HEK293T (cell line): ENCODE data around the gene BTBD1.
"Not testable (repeated sequence)": the region's sequence is repeated elsewhere in the genome, so short reads cannot be mapped to it uniquely, and the experiment has no call there.

Experiments used
- CTCF ChIA-PET: fragments of 350-600 bp; formaldehyde crosslinking; extraction: SDS; loops from one replicate; lab custom pipeline; 2021; ENCODE audit warnings: antibody characterized with exemption, inconsistent platforms; lab: Yijun Ruan, JAX
- POLR2A ChIA-PET: fragments of 350-600 bp; formaldehyde crosslinking; extraction: SDS; loops from one replicate; lab custom pipeline; 2020; ENCODE audit warnings: antibody characterized with exemption, inconsistent platforms; lab: Yijun Ruan, JAX
- DNase-seq: peaks from one replicate; pipeline ENCODE4 v3.0.0; 2012; ENCODE audit warnings: mixed read lengths; ENCODE audit errors: extremely low spot score
- ARNT ChIP-seq: fragments of 450-650 bp; IDR thresholded peaks from 2 replicates; pipeline ENCODE4 v1.6.1; 2017; ENCODE audit warnings: mild to moderate bottlenecking
- BHLHE40 ChIP-seq: fragments of 450-650 bp; IDR thresholded peaks from 2 replicates; pipeline ENCODE4 v1.6.1; 2016; ENCODE audit warnings: mild to moderate bottlenecking, moderate library complexity, borderline replicate concordance
- CTBP1 ChIP-seq: fragments of 450-650 bp; IDR thresholded peaks from 2 replicates; pipeline ENCODE4 v1.6.1; 2016; ENCODE audit warnings: borderline replicate concordance
- ELF4 ChIP-seq: fragments of 450-650 bp; IDR thresholded peaks from 2 replicates; pipeline ENCODE4 v1.6.1; 2017; ENCODE audit warnings: antibody characterized with exemption
- FOXA1 ChIP-seq: fragments of 450-650 bp; IDR thresholded peaks from 2 replicates; pipeline ENCODE4 v1.6.1; 2016; ENCODE audit warnings: mild to moderate bottlenecking
- FOXK2 ChIP-seq: fragments of 450-650 bp; IDR thresholded peaks from 2 replicates; pipeline ENCODE4 v1.6.1; 2016; ENCODE audit warnings: mild to moderate bottlenecking
- FOXM1 ChIP-seq: fragments of 450-650 bp; IDR thresholded peaks from 2 replicates; pipeline ENCODE4 v1.6.1; 2017; ENCODE audit warnings: mild to moderate bottlenecking, borderline replicate concordance
- HDGF ChIP-seq: fragments of 450-650 bp; IDR thresholded peaks from 2 replicates; pipeline ENCODE4 v1.6.1; 2017; ENCODE audit warnings: antibody characterized with exemption, borderline replicate concordance
- L3MBTL2 ChIP-seq: fragments of 450-650 bp; conservative IDR thresholded peaks from 2 replicates; pipeline ENCODE4 v1.6.1; 2016; ENCODE audit warnings: mild to moderate bottlenecking
- LEF1 ChIP-seq: fragments of 450-650 bp; IDR thresholded peaks from 2 replicates; pipeline ENCODE4 v1.6.1; 2017; ENCODE audit warnings: mild to moderate bottlenecking, borderline replicate concordance
- NFRKB ChIP-seq: fragments of 450-650 bp; IDR thresholded peaks from 2 replicates; pipeline ENCODE4 v1.6.1; 2016; ENCODE audit warnings: mild to moderate bottlenecking, moderate library complexity
- PKNOX1 ChIP-seq: fragments of 450-650 bp; IDR thresholded peaks from 2 replicates; pipeline ENCODE4 v1.6.1; 2016
- SP1 ChIP-seq: fragments of 450-650 bp; IDR thresholded peaks from 2 replicates; pipeline ENCODE4 v1.6.1; 2017
- SUZ12 ChIP-seq: fragments of 450-650 bp; IDR thresholded peaks from 2 replicates; pipeline ENCODE4 v1.6.1; 2016; ENCODE audit warnings: mild to moderate bottlenecking
- TARDBP ChIP-seq: fragments of 450-650 bp; IDR thresholded peaks from 2 replicates; pipeline ENCODE4 v1.6.1; 2016
- ZNF384 ChIP-seq: fragments of 450-650 bp; IDR thresholded peaks from 2 replicates; pipeline ENCODE4 v1.6.1; 2016

The BTBD1 gene

GRCh38 chr15:83036253-83036652 is 30.8 kb downstream of the BTBD1 start:
- TF ChIP-seq HDGF (no peak), SP1 (no peak), NFRKB (no peak), SUZ12 (no peak), ARNT (no peak), ELF4 (no peak), CTBP1 (no peak), FOXA1 (no peak), L3MBTL2 (no peak), LEF1 (no peak), PKNOX1 (no peak), FOXM1 (no peak)
- ChIA-PET POLR2A (no interaction called here), CTCF (no interaction called here)
- DNase-seq, result no peak

- DNase-seq, CTCF ChIA-PET, POLR2A ChIA-PET: not testable (repeated sequence)
Observed at GRCh38 chr15:83031234-83031633, 35.8 kb downstream of the BTBD1 start.

- POLR2A ChIA-PET, result no interaction called here
- DNase-seq, result no peak
- CTCF ChIA-PET, result no interaction called here
- TF ChIP-seq ELF4 (no peak), LEF1 (no peak), ARNT (no peak), FOXM1 (no peak), BHLHE40 (no peak), TARDBP (no peak), CTBP1 (no peak), FOXA1 (no peak), FOXK2 (no peak), HDGF (no peak), L3MBTL2 (no peak), SUZ12 (no peak), SP1 (no peak), PKNOX1 (no peak), NFRKB (no peak)
Observed at GRCh38 chr15:83030021-83030420, 37.0 kb downstream of the BTBD1 start.

DNA sequence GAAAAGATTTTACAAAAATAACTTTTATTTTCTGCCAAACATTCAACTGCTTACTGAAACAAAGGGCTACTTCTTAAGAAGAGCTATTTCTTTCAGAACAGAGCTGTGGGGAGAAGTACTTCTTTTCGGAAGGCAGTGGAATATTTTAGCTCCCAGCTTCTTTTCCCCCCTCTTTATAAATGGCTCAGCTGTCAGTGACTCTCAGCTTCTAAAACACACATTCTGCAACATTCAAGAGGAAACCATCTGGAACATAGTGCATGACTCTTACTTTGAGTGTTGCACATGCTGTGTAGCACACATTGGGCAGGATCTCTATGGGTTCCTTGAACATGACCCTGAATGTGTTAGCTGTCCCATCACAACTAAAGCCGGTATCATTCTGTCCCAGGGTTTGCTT is 48.6 kb downstream of the BTBD1 start:
- ChIA-PET CTCF (no interaction called here), POLR2A (no interaction called here)
- no peak for DNase-seq
- no peak for TF ChIP-seq ZNF384
- no peak for TF ChIP-seq ARNT

GRCh38 chr15:83016906-83017305 is 50.1 kb downstream of the BTBD1 start:
- TF ChIP-seq L3MBTL2 (no peak), HDGF (no peak), FOXM1 (no peak)
- ChIA-PET CTCF (no interaction called here), POLR2A (no interaction called here)
- DNase-seq, result no peak

GRCh38 chr15:83015361-83015760 is 51.7 kb downstream of the BTBD1 start:
- POLR2A ChIA-PET, result no interaction called here
- CTCF ChIA-PET, result no interaction called here
- DNase-seq, result no peak
- TF ChIP-seq FOXK2, result no peak
- TF ChIP-seq HDGF, result no peak
- no peak for TF ChIP-seq TARDBP
- TF ChIP-seq FOXM1, result no peak
- no peak for TF ChIP-seq SUZ12
- TF ChIP-seq L3MBTL2, result no peak
- TF ChIP-seq LEF1, result no peak
- no peak for TF ChIP-seq ARNT
- TF ChIP-seq CTBP1, result no peak
- no peak for TF ChIP-seq PKNOX1
- no peak for TF ChIP-seq BHLHE40
- no peak for TF ChIP-seq ZNF384
- TF ChIP-seq FOXA1, result no peak
- TF ChIP-seq NFRKB, result no peak
- TF ChIP-seq SP1, result no peak

DNA sequence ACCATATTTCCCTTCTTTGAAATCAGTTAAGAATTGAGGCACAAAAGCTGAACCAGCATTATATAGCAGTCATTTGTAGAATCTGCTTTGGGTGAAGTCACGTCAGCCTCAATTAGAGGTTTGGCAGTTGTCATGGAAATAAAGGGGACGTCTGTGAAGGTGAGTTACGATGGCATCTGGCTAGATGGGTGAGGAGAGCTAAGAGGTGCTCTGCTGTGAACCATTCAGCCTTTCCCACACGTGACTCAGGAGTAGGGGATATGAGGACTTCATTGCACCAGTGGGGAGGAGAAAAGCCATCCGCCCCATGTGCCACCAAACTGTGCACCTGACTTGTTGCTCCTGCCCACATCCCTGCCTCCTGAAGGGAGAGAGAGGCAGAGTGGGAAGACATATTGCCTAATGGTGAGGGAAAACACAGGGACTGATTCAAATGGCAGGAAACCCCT is 52.8 kb downstream of the BTBD1 start:
- TF ChIP-seq PKNOX1 (no peak), NFRKB (no peak), ELF4 (no peak)
- POLR2A ChIA-PET, result interaction anchor here (0.6 to 2.1 kb wide), 2 partner anchors 11 to 113 kb away, joined by 3 to 5 read pairs; no protein-coding TSS in a partner anchor
- CTCF ChIA-PET, result no interaction called here
- no peak for DNase-seq
